Measurements from ENCODE around the gene GLCE. TPM values are rescaled to one million over a fixed set of nuclear protein-coding genes. Genes with fewer than 3 reads are reported as not detected.

GLCE gene
- total and polyA plus RNA-seq, 9 of the 15 experiments (the other 6 are each of a cell fraction or from before 2014, with no cell fraction given), result 4.6 to 12.3 (median 10.6) TPM

GRCh38 chr15:69119683-69120395 lies 40.6 kb upstream of the GLCE start (continued):
- TF ChIP-seq ZNF740 (CRISPR knock-in tag; IDR thresholded peaks at IDR 0.05), result no peak
- no peak for TF ChIP-seq ZNF740 (tag; IDR thresholded peaks at IDR 0.05)
- TF ChIP-seq ARID4B (CRISPR knock-in tag; IDR thresholded peaks at IDR 0.05), result no peak
- no peak for TF ChIP-seq MED1 (CRISPR knock-in tag; IDR thresholded peaks at IDR 0.05; ENCODE audit: borderline replicate concordance)
- no peak for TF ChIP-seq KAT2B (IDR thresholded peaks at IDR 0.05; ENCODE audit: low read depth, low read length)
- no peak for TF ChIP-seq ZBTB34 (CRISPR knock-in tag; IDR thresholded peaks at IDR 0.05)
- TF ChIP-seq HCFC1 (IDR thresholded peaks at IDR 0.05; ENCODE audit: low read depth, low read length), result no peak
- TF ChIP-seq L3MBTL2 (IDR thresholded peaks at IDR 0.05), result peak; percentile 44; the same call in 1 of the 2 replicates
- no peak for TF ChIP-seq GATA2 (CRISPR knock-in tag; IDR thresholded peaks at IDR 0.05)
